Measurements from ENCODE around the gene NDUFS2. TPM values are rescaled to one million over a fixed set of nuclear protein-coding genes. Genes with fewer than 3 reads are reported as not detected.

The NDUFS2 gene
- total RNA-seq, 2 experiments from 2014 or later: 80.6 to 92.8 TPM

DNA sequence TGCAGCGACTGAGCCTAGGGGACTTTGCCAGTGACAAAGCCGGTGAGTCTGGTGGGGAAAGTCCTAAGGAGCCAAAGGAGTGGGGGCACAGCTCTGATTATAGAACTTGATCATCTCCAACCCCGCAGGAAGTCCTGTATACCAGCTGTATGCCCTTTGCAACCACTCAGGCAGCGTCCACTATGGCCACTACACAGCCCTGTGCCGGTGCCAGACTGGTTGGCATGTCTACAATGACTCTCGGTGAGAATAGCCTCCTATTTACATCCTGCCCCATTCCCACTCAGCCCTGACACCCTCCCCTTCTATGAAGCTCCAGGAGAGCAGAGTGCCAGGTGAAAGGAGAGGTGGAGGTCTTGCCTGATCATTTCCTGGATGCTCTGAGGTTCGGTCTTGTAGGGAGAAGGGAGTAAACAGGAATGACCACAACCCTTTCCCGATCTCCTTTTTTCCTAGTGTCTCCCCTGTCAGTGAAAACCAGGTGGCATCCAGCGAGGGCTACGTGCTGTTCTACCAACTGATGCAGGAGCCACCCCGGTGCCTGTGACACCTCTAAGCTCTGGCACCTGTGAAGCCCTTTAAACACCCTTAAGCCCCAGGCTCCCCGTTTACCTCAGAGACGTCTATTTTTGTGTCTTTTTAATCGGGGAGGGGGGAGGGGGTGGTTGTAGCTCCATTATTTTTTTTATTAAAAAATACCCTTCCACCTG is 37.1 kb upstream of the NDUFS2 start:
- Mint-ChIP-seq H3K4me3 (peak overlapping the region; percentile 18), H3K9me3 (no peaks in the 10 kb centered on the region), H3K36me3 (peaks cover 13% of the 10 kb centered on the region), H3K27ac (peak overlapping the region; percentile 81), H3K4me1 (peaks cover 32% of the 10 kb centered on the region), H3K27me3 (no peaks in the 10 kb centered on the region)
- no peak for ATAC-seq (ENCODE audit: low read depth)
- POLR2A ChIA-PET: interaction anchor here (0.6 to 3.5 kb wide), 17 partner anchors 8 to 217 kb away, joined by 3 to 37 read pairs (median 8); partner anchors contain the start of genes ADAMTS4, ARHGAP30, B4GALT3 and DEDD
- DNase-seq: no peak

DNA sequence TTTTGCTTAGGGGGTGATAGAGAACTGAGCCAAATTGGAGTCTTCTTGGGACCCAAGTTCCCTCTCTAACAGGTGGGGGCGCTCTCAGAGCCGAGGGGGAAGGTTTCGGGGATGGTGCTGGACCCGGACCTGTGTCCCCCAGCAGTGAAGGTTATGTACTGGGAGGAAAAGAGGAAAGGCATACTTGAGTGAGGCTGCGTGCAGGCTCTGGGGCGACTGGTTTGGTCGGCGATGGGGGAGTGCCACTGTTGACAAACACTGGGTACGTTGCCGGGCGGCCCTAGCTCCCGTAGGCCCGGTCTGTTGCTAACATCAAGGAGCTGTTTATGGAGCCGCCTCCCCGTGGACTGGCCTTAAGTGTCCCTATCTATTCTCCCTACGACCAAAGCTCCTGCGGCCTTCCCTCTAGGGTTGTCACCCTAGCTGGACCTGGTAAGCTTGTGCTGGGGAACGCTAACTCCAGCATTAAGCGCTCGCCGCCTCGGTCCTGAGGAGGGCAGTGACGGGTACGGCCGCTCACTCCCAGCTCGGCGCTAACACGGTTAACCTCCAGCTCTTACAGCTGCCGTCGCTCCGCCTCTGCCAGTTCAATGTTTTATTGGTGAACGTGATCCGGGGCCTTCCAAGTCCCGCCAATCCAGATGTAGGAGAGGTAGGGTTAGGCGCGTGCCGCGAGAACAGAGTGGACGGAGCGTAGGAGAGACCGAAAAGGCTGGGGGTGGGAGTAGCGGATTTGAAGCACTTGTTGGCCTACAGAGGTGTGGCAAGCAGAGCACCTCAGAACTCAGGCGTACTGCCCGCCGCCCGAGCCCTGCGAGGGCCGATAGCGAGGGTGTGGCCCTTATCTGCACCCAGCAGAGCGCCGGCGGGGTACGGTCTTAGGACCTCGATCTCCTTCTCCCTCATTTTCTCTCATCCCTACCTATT is 36.2 kb upstream of the NDUFS2 start, which contains the start of gene PPOX:
PPOX (plus strand) TSS at position 685 of the 927 bp plus-strand sequence. CDS start 422 bp downstream, outside the sequence.
- Mint-ChIP-seq H3K9me3 (no peaks in the 10 kb centered on the region), H3K4me1 (peaks cover 30% of the 10 kb centered on the region), H3K27ac (peak within 1 kb of the TSS; percentile 97), H3K27me3 (no peaks in the 10 kb centered on the region), H3K36me3 (peaks cover 15% of the 10 kb centered on the region), H3K4me3 (peak within 1 kb of the TSS; percentile 92)
- POLR2A ChIA-PET: interaction anchor here (0.5 to 3.5 kb wide), 19 partner anchors 8 to 216 kb away, joined by 3 to 37 read pairs (median 7); partner anchors contain the start of genes ADAMTS4, ARHGAP30, B4GALT3 and DEDD
- ATAC-seq (ENCODE audit: low read depth) (peak; percentile 95), DNase-seq (peak; percentile 87)

DNA sequence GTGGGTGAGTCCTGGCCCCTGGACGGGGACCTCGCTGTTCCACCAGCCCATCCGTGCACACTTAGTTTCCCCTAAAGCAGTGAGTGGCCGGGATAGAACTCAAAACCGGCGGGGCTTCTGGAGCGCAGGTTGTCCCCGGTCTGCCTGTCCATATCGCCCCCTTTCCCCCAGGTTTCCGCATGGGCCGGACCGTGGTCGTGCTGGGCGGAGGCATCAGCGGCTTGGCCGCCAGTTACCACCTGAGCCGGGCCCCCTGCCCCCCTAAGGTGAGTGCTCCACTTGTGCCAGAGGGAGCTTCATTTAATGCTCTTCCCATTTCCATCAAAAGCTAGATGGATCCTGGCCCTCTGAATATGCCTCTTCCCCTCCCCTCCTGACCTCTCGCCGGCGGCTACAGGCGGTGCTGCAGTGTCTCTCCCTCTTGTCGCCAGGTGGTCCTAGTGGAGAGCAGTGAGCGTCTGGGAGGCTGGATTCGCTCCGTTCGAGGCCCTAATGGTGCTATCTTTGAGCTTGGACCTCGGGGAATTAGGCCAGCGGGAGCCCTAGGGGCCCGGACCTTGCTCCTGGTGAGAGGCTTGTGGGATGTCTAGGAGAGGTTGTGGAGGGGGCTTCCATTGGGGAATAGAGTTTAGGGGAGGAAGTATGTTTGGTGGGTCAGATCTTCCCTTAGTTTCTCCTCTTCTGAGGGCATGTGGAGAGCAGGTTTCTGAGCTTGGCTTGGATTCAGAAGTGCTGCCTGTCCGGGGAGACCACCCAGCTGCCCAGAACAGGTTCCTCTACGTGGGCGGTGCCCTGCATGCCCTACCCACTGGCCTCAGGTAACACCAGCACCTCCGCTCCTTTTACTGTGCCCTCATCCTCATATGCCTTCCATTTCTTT is 35.3 kb upstream of the NDUFS2 start:
- Mint-ChIP-seq H3K4me1 (peaks cover 29% of the 10 kb centered on the region), H3K27ac (peak overlapping the region; percentile 97), H3K36me3 (peaks cover 15% of the 10 kb centered on the region), H3K27me3 (no peaks in the 10 kb centered on the region), H3K9me3 (no peaks in the 10 kb centered on the region), H3K4me3 (peak overlapping the region; percentile 92)
- no peak for DNase-seq
- POLR2A ChIA-PET: interaction anchor here (0.6 to 3.5 kb wide), 16 partner anchors 9 to 215 kb away, joined by 3 to 37 read pairs (median 8); partner anchors contain the start of genes ARHGAP30, B4GALT3, FCER1G and KLHDC9
- ATAC-seq (ENCODE audit: low read depth): no peak

DNA sequence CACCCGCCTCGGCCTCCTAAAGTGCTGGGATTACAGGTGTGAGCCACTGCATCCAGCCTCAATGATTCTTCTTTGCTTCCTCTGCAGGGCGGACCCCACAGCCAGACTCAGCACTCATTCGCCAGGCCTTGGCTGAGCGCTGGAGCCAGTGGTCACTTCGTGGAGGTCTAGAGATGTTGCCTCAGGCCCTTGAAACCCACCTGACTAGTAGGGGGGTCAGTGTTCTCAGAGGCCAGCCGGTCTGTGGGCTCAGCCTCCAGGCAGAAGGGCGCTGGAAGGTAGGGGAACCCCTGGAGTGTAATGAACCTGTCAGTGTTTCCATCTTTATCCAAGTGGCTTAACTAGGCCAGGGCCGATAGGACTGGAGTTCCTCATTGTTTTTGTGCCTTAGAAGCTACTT is 33.3 kb upstream of the NDUFS2 start:
- Mint-ChIP-seq H3K36me3 (peaks cover 22% of the 10 kb centered on the region), H3K27me3 (no peaks in the 10 kb centered on the region), H3K4me1 (peaks cover 23% of the 10 kb centered on the region), H3K4me3 (no peak overlapping the region), H3K27ac (peak overlapping the region; percentile 4), H3K9me3 (no peaks in the 10 kb centered on the region)
- DNase-seq: no peak
- POLR2A ChIA-PET: interaction anchor here (0.8 kb wide), 1 partner anchor 9 kb away, joined by 3 read pairs; no protein-coding TSS in a partner anchor
- no peak for ATAC-seq (ENCODE audit: low read depth)

DNA sequence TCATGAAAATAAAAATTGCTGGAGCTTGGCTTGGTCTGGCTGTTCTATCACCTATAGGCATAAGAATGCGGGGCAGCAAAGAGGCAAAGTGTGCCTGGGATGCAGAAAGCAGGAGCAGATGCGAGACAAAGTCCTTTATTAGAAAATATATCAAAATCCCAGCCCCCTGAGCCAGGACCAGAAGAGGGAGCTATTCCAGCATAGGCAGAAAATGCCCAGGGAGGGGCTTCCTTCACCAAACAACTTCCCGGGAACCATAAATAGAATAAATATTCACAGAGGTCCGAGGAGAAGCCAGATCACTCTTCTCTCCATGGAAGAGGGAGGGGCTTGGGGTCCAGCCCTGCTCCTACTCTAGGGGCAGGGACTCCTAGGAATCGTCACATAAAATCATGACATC is 31.0 kb upstream of the NDUFS2 start:
- Mint-ChIP-seq H3K27me3 (no peaks in the 10 kb centered on the region), H3K27ac (peak overlapping the region; percentile 20), H3K4me1 (peaks cover 31% of the 10 kb centered on the region), H3K4me3 (no peak overlapping the region), H3K9me3 (no peaks in the 10 kb centered on the region), H3K36me3 (peaks cover 34% of the 10 kb centered on the region)
- ATAC-seq (ENCODE audit: low read depth): no peak
- POLR2A ChIA-PET: interaction anchor here (1.3 kb wide), 1 partner anchor 31 kb away, joined by 3 read pairs; the partner anchor contains the start of gene NDUFS2
- no peak for DNase-seq

DNA sequence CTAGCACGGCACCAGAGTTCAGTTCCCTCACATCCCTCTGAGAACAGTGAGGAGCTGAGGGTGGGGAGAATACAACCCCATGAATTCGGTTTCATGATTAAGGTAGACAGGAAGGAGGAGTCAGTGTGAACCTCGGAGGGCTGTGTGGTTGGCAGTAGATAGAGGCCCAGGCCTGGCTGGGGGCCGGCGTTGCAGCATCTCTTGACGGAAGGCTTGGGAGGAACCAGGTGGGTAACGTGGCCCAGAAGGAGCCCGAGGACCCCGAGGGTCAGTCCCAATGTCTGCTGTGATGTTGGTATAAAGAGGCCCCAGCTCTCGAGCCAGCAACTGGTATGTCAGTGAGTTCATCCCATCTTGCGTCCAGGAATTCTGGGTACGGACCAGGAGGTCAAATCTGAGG is 30.5 kb upstream of the NDUFS2 start:
- DNase-seq (no peak), ATAC-seq (ENCODE audit: low read depth) (no peak)
- Mint-ChIP-seq H3K36me3 (peaks cover 36% of the 10 kb centered on the region), H3K9me3 (no peaks in the 10 kb centered on the region), H3K27me3 (no peaks in the 10 kb centered on the region), H3K4me3 (no peak overlapping the region), H3K27ac (peak overlapping the region; percentile 20), H3K4me1 (peaks cover 36% of the 10 kb centered on the region)
- POLR2A ChIA-PET: interaction anchor here (1.3 kb wide), 1 partner anchor 30 kb away, joined by 3 read pairs; the partner anchor contains the start of gene NDUFS2

DNA sequence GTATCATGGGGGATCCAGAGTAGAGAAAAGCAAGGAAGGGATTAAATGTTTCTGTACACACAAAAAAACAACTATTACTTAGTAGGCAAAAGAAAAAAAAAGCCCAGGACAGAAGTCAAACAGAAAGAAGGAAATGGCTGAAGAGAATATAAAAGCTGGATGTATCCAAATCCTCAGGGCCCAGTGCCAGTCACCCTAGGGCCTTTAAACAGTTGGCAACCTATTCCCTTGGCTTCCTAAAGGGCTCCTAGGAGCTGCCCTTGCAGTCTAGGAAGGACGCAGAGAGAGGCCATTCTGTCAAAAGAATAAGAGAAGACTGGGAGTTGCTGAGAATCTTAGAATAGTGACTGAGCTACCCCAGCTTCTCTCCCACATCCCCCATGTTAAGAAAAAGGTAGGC is 29.8 kb upstream of the NDUFS2 start:
- H3K27ac Mint-ChIP-seq: no peak overlapping the region
- peaks cover 32% of the 10 kb centered on the region for H3K4me1 Mint-ChIP-seq
- POLR2A ChIA-PET: no interaction called here
- ATAC-seq (ENCODE audit: low read depth) (no peak), DNase-seq (no peak)
- H3K4me3 Mint-ChIP-seq: no peak overlapping the region
- no peaks in the 10 kb centered on the region for H3K9me3 Mint-ChIP-seq
- no peaks in the 10 kb centered on the region for H3K27me3 Mint-ChIP-seq
- H3K36me3 Mint-ChIP-seq: peaks cover 36% of the 10 kb centered on the region

DNA sequence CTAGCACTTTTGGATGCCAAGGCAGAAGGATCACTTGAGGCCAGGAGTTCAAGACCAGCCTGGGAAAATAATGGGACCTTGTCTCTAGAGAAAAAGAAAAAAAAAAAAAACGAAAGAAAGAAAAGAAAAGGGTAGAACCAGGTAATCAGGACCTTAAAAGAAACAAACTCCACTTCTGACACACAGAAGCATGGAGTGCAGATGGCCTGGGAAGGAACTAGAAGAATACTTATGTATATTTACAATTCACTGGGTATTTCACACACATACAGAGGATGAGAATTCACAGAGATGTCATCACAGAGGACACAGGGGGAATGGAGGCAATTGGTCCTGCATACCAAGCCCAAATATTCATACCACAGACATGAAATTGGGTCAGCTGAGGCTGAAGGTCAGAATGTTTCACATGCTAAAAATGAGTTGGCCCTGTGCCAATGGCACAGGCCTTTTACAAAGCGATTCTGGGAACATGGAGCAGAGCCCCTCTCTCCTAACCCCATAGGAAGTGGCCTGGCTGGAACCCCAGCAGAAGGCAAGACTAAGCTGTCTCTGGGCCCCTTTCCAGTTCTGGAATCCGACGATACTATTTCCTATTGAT is 29.3 kb upstream of the NDUFS2 start:
- POLR2A ChIA-PET: no interaction called here
- H3K4me1 Mint-ChIP-seq: peaks cover 34% of the 10 kb centered on the region
- H3K4me3 Mint-ChIP-seq: no peak overlapping the region
- peaks cover 36% of the 10 kb centered on the region for H3K36me3 Mint-ChIP-seq
- ATAC-seq (ENCODE audit: low read depth): no peak
- no peak for DNase-seq
- H3K27me3 Mint-ChIP-seq: no peaks in the 10 kb centered on the region
- no peak overlapping the region for H3K27ac Mint-ChIP-seq
- H3K9me3 Mint-ChIP-seq: no peaks in the 10 kb centered on the region

DNA sequence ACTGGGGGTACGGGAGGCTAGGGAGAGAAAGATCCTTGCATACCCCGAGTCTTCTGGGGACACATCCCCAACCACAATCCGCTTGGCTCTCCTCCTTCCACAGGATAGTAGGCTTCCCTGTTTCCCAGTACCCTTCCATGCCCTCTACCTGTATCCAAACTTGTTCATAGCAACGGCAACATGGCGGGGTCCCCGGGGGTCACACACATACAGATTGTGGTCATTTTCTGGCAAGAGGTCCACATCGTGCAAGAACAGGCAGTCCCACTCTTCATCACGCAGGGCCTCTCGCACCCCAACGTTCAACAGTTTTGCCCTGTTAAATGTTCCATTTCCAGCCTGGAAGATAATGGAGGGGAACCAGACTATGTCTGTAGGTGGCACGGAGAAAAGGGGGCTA is 28.5 kb upstream of the NDUFS2 start:
- DNase-seq (no peak), ATAC-seq (ENCODE audit: low read depth) (no peak)
- H3K36me3 Mint-ChIP-seq: peaks cover 36% of the 10 kb centered on the region
- H3K27me3 Mint-ChIP-seq: no peaks in the 10 kb centered on the region
- POLR2A ChIA-PET: interaction anchor here (0.7 kb wide), 1 partner anchor 8 kb away, joined by 3 read pairs; the partner anchor contains the start of gene PPOX
- H3K4me3 Mint-ChIP-seq: no peak overlapping the region
- no peak overlapping the region for H3K27ac Mint-ChIP-seq
- no peaks in the 10 kb centered on the region for H3K9me3 Mint-ChIP-seq
- peaks cover 36% of the 10 kb centered on the region for H3K4me1 Mint-ChIP-seq

DNA sequence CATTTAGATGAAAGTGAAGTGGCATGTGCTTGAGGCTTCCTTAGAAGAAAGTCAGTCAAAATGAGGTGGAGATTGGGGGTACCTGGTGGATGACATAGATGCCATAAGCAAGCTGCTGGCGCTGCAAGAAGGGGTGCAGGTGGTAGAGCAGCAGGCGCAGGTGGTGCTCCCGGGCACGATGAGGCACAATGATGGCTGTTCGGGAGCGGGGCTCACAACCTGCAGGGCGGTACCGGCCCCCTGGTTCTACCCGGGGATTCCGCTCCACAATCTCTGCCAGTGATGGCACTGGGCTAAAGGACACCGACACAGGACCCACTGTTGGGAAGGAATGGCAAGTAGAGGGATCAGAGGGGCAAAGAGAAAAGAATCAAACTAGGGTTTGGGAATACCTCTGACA is 27.3 kb upstream of the NDUFS2 start:
- ATAC-seq (ENCODE audit: low read depth) (no peak), DNase-seq (no peak)
- no peak overlapping the region for H3K4me3 Mint-ChIP-seq
- no peak overlapping the region for H3K27ac Mint-ChIP-seq
- no peaks in the 10 kb centered on the region for H3K27me3 Mint-ChIP-seq
- H3K36me3 Mint-ChIP-seq: peaks cover 33% of the 10 kb centered on the region
- POLR2A ChIA-PET: interaction anchor here (3.3 kb wide), 1 partner anchor 8 kb away, joined by 37 read pairs; the partner anchor contains the start of gene PPOX
- H3K9me3 Mint-ChIP-seq: no peaks in the 10 kb centered on the region
- peaks cover 33% of the 10 kb centered on the region for H3K4me1 Mint-ChIP-seq

DNA sequence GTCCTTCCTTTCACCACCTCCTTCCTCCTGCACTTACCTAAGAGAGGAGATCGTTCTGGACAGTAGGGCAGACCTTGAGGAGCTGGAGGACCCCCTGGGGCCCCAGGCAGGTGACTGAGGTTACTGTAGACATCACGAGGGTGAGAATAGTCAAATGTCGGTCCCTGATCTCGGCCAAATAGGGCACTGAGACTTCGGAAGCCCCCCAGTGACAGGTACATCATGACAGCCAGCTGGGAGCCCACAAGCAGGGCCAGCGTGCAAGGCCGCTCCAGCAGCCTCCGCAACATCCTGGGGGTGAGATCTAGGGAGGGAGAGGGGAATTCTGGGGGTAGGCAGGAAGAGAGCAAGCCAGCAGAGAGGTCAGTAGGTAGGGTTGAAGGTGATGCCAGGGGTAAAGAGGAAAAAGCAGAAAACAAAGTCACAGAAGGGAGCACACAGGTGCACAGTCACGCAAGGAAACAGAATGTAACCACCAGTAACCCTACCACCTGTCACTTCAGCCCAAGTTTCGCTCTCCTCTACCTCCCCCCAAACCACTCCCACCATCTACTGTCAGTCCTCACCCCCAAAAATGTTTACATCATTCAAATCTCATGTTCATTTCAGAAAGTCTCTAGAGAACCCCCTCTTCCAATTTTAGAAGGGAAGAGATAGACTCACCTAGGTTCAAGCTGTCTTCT is 26.3 kb upstream of the NDUFS2 start:
- POLR2A ChIA-PET: interaction anchor here (2.1 to 3.3 kb wide), 3 partner anchors 9 to 130 kb away, joined by 6 to 37 read pairs (median 13); partner anchors contain the start of genes NDUFS2, PPOX and USF1
- H3K27me3 Mint-ChIP-seq: no peaks in the 10 kb centered on the region
- no peak for DNase-seq
- H3K4me3 Mint-ChIP-seq: peak overlapping the region; percentile 99
- H3K36me3 Mint-ChIP-seq: peaks cover 32% of the 10 kb centered on the region
- peak overlapping the region; percentile 98 for H3K27ac Mint-ChIP-seq
- H3K9me3 Mint-ChIP-seq: no peaks in the 10 kb centered on the region
- peaks cover 41% of the 10 kb centered on the region for H3K4me1 Mint-ChIP-seq
- ATAC-seq (ENCODE audit: low read depth): no peak

Measured in activated naive CD8-positive, alpha-beta T cell treated with anti-CD3 and anti-CD28 coated beads, Interleukin-2, amount 10 ng/mL, durations not matched to agents 7 days and 5 days (primary cell).